Prostate gland (tissue), 2 donors: ENCODE data around the gene DSTYK.
A peak's percentile ranks its signal among the peaks of the same experiment; 100 is the strongest.

ENCODE experiments used
- CTCF ChIP-seq, 4 experiments: fragments of 200-600 bp in 2 of 4; fragments of 450-650 bp in 2 of 4; sonication (generic) in 2 of 4; IDR thresholded peaks; 1 replicate in 3 of 4; 2 replicates in 1 of 4; pipeline ENCODE4 v1.5.1; 2016 to 2019; ENCODE audit warnings: antibody characterized with exemption in 4 of 4, mild to moderate bottlenecking in 2 of 4, moderate library complexity in 2 of 4
- POLR2A ChIP-seq: fragments of 450-650 bp; IDR thresholded peaks from one replicate; pipeline ENCODE4 v1.6.1; 2016; ENCODE audit warnings: antibody characterized with exemption, mild to moderate bottlenecking

- peak; percentile 26 for TF ChIP-seq POLR2A
- peak; percentile 33 to 73 (median 62) for TF ChIP-seq CTCF (IDR thresholded peaks at IDR 0.05)
These were observed 89.6 kb downstream of the DSTYK start, which contains the start of gene RBBP5 for GRCh38 chr1:205121660-205122488.
